GM19099 (cell line): ENCODE measurements around the gene ANXA6.

ENCODE experiments used
- POLR2A ChIP-seq: IDR thresholded peaks from 3 replicates; pipeline ENCODE4 v1.6.1; 2011; ENCODE audit warnings: low read depth; ENCODE audit not compliant: insufficient read length; ENCODE audit errors: extremely low read depth

Gene ANXA6

DNA sequence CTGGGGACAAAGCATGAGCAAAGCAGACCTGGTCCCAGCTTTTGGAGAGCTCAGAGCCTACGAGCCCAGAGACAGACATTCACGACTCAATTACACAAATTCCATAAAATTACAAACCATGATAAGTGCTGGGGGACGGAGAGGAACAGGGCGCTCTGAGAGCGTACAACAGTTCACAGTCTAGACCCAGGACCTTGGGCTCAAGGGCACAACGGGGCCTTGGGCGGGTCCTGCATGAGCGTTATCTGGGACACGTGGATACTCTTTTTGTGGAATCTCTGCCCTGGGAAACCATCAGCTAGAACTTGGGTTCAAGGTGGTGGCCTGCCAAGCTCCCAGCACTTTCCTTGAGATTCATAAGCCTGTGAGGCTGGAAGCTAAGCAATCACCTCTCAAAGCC, 9.4 kb upstream of the ANXA6 start:
- TF ChIP-seq POLR2A: no peak

DNA sequence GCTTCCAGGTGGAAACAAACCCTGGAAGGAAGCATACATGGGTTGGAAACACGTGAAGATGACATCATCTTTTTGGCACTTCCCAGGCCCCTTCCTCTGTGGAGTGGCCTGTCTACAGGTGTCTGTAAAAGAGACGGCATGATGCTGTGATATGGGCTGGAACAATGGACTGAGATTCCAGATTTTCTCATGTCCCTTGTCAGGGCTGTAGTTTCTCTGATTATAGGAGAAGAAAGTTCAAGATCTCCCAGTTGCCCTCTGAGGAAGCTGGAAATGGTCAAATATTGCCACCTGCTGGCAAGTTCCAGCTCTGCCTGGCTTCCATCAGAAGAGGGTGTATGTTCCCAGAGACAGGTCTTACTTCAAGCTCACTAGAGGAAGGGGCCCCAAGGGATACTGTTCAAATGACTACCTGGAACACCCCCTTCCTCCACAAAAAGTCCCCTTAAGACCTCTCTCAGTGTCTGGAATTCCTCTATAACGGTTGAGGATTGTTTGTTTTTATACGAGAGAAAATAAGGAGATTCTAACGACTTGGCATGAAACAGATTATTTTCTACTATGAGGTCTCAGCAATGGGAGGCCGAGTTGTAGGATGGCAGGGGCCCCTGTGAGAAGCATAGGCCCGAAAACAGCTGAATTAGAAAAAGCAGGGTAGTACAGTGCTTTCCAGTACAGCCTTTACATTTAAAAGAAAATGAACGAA, 7.3 kb upstream of the ANXA6 start:
- no peak for TF ChIP-seq POLR2A

DNA sequence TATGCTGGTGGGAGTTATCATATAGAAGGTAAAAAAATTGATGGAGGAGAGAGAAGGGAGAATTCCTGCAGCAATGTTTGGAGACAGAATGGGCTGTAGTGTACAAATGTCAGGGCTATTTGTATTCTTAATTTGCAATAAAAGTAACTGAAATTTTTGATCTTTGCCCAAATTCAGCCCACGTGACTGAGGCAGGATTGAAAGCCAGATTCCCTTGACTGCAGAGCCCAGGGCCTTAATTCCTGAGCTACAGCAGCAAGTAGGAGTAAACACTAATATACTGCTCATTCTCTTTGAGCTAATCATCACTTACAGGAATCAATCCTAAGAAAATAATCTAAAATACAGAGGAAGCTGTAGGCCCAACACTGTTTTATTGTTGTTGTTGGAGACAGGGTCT, 5.2 kb upstream of the ANXA6 start:
- no peak for TF ChIP-seq POLR2A

GRCh38 chr5:151159649-151160373, 2.2 kb upstream of the ANXA6 start:
- TF ChIP-seq POLR2A: no peak

DNA sequence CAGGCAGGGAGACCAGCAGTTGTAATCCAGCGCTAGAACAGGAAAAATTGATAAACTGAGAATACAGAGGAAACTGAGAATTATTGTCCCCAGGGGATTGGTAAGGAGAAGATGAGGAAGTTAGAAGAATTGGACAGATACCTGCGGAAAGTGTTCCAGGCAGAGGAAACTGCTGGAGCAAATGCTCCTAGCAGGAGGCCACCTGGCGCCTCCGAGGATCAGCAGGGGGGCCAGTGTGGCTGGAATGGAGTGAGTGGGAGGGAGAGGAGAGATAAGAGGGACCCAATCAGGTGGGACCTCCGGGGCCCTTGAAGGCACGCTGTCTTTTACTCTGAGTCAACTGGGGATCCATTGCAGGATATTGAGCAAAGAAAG, 695 bp upstream of the ANXA6 start:
- no peak for TF ChIP-seq POLR2A

DNA sequence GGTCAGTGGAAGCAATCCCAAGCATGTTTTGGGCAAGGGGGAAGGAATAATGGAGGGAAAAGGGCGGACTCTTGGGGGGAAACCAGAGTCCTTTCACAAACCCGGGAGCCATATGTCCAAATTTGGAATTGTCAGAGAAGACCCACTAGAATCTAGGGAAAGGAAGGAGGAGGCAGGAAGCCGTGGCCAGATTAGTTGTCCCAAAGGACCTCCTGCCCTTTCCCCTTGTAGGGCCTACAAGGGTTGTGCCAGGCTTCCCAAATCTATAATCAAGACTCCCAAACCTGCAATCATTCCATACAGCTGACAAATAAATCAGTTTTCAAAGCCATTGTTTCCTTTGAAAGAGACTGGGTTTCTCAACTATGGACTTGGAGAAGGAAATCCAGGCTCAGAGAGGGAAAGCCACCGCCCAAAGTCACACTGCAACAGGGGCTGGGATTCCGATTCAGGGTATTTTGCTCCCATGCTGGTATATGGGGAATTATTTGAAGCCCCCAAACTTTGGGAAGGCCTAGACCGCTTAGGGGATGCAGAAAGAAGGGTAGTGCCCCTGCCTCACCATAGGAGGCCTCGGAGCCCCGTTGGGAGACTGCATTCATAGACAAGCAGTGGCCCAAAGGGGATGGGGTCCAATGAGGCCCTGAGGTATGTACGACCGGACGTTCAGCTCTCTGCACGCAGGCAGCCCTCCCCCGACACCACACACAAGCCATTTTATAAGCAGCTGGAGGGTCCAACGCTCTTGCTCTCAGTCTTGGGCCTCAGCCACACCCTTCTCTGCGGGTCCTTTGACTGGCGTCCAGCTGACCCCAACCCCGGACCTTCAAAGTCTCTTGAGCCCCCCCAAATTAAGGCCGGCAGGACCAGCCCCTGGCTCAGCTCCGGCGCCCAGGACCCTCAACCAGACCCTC, 815 bp downstream of the ANXA6 start:
- TF ChIP-seq POLR2A: peak; percentile 56

- TF ChIP-seq POLR2A: peak; percentile 31
Observed at GRCh38 chr5:151155775-151156506, 1.6 kb downstream of the ANXA6 start.

- TF ChIP-seq POLR2A: peak; percentile 48
Observed at GRCh38 chr5:151154931-151155774, 2.4 kb downstream of the ANXA6 start.

GRCh38 chr5:151153766-151154272, 3.8 kb downstream of the ANXA6 start:
- TF ChIP-seq POLR2A: peak; percentile 38

- no peak for TF ChIP-seq POLR2A
Observed at GRCh38 chr5:151153300-151153699, 4.3 kb downstream of the ANXA6 start.

- TF ChIP-seq POLR2A: no peak
Observed at GRCh38 chr5:151151793-151152192, 5.8 kb downstream of the ANXA6 start.

DNA sequence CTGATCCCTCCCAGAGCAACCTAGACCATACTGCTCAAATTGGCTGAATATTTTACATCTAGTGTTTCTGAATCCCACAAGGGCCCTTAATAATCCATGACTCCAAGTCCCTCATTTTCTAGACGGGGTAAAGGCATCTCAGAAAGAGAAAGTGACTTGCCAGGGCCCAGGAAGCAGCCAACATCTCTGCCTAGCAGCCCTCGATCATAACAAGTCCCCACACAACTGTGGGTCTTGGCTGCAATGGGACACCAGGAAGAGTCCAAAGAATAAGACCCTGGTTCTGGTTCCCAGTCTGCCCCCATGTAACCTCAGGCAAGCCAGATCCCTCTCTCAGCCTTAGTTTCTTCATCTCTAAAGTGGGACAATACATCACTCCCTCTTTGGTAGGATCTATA, 6.3 kb downstream of the ANXA6 start:
- TF ChIP-seq POLR2A: no peak

- TF ChIP-seq POLR2A: peak; percentile 44
Observed at GRCh38 chr5:151150471-151151262, 6.9 kb downstream of the ANXA6 start.

DNA sequence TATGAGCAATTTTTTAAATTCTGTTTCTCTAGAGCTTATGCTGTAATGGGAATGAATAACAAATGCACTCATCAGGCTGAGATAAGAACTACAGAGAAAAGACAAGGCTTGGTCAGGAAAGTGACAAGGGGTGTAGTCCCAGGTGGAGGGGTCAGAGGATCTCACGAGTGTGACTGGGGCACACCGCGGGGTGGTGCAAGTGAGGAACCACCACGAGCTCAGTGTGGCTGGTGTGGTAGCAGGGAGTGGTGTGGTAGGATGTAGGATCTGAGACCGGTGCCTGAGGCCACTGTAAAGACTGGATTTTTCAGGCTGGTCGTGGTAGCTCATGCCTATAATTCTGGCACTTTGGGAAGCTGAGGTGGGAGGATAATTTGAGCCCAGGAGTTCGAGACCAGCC, 9.0 kb downstream of the ANXA6 start:
- TF ChIP-seq POLR2A: no peak

GRCh38 chr5:151147033-151147432, 10.5 kb downstream of the ANXA6 start:
- no peak for TF ChIP-seq POLR2A
